Endothelial cell of umbilical vein (primary cell): ENCODE measurements around the gene KCNMA1.

Experiments used
- CTCF ChIP-seq, 2 donors: IDR thresholded peaks; 1 replicate in 1 of 2; 2 replicates in 1 of 2; pipeline ENCODE4 v1.5.1; 2011; ENCODE audit warnings: low read length in 2 of 2, mild to moderate bottlenecking in 2 of 2, moderate library complexity in 2 of 2, control low read depth in 1 of 2, inconsistent platforms in 1 of 2, low read depth in 1 of 2; ENCODE audit not compliant: insufficient read depth in 1 of 2; ENCODE audit errors: extremely low read depth in 1 of 2
- EZH2 ChIP-seq: IDR thresholded peaks from 2 replicates; pipeline ENCODE4 v1.6.1; 2012; ENCODE audit warnings: borderline replicate concordance, low read depth, mild to moderate bottlenecking, moderate library complexity, low read length, inconsistent platforms; ENCODE audit not compliant: severe bottlenecking
- FOS ChIP-seq: IDR thresholded peaks from 2 replicates; pipeline ENCODE4 v1.6.1; 2011; ENCODE audit warnings: mild to moderate bottlenecking, low read length, moderate library complexity, borderline replicate concordance; ENCODE audit not compliant: insufficient read depth
- GATA2 ChIP-seq: IDR thresholded peaks from 2 replicates; pipeline ENCODE4 v1.7.0; 2011; ENCODE audit warnings: low read depth, mild to moderate bottlenecking, moderate library complexity, mixed read lengths, low read length; ENCODE audit not compliant: insufficient read length, insufficient read depth
- JUN ChIP-seq: IDR thresholded peaks from 2 replicates; pipeline ENCODE4 v1.6.1; 2011; ENCODE audit warnings: borderline replicate concordance, low read depth; ENCODE audit not compliant: insufficient read length, insufficient read depth
- MAX ChIP-seq: IDR thresholded peaks from 2 replicates; pipeline ENCODE4 v1.6.1; 2011; ENCODE audit not compliant: insufficient read depth, insufficient read length
- MYC ChIP-seq: IDR thresholded peaks from one replicate; pipeline ENCODE4 v1.6.1; 2011; ENCODE audit warnings: mild to moderate bottlenecking, low read depth, low read length
- POLR2A ChIP-seq: IDR thresholded peaks from 2 replicates; pipeline ENCODE4 v1.6.1; 2012; ENCODE audit warnings: low read depth, mild to moderate bottlenecking, control low read depth, low read length
- POLR2AphosphoS5 ChIP-seq: IDR thresholded peaks from 2 replicates; pipeline ENCODE4 v1.6.1; 2012; ENCODE audit warnings: low read depth, mild to moderate bottlenecking, control low read depth, low read length, moderate library complexity; ENCODE audit not compliant: insufficient read depth

- no peak for TF ChIP-seq EZH2
- no peak for TF ChIP-seq CTCF (IDR thresholded peaks at IDR 0.05; ENCODE audit: extremely low read depth in 1 of 2, insufficient read depth in 1 of 2, low read depth in 1 of 2, low read length in 2 of 2)
- no peak for TF ChIP-seq POLR2AphosphoS5
- TF ChIP-seq POLR2A: no peak
- no peak for TF ChIP-seq JUN
- no peak for TF ChIP-seq MYC
- TF ChIP-seq FOS: no peak
- no peak for TF ChIP-seq MAX
- no peak for TF ChIP-seq GATA2
Observed at GRCh38 chr10:77029777-77030717, 607.6 kb downstream of the KCNMA1 start.
